CD8-positive, alpha-beta memory T cell (primary cell): ENCODE data around the gene UROC1. TPM values are rescaled to one million over a fixed set of nuclear protein-coding genes. Genes with fewer than 3 reads are reported as not detected.

Experiments used
- CTCF ChIA-PET: fragments of 350-600 bp; sonication (Branson Sonifier 250); formaldehyde crosslinking; loops from one replicate; lab custom pipeline; 2021; ENCODE audit warnings: antibody characterized with exemption; lab: Charles Lee
- POLR2A ChIA-PET: fragments of 350-600 bp; sonication (Branson Sonifier 250); formaldehyde crosslinking; loops from one replicate; lab custom pipeline; 2021; ENCODE audit warnings: antibody characterized with exemption; lab: Charles Lee
- DNase-seq, 5 donors: peaks; one replicate each; pipeline versions ENCODE4 v3.0.0 to v3.0.0-alpha.2; 2020 to 2022; ENCODE audit warnings: mixed read lengths in 1 of 5
- H3K27ac ChIP-seq: one replicate; pipeline ENCODE4 v1.7.0; 2013; ENCODE audit warnings: low read depth, mild to moderate bottlenecking, low read length, moderate library complexity
- H3K27me3 ChIP-seq: 2 replicates; pipeline ENCODE4 v1.7.0; 2013; ENCODE audit warnings: low read length, mild to moderate bottlenecking; ENCODE audit not compliant: insufficient read depth, poor library complexity, severe bottlenecking
- H3K36me3 ChIP-seq: 2 replicates; pipeline ENCODE4 v1.7.0; 2013; ENCODE audit warnings: mild to moderate bottlenecking, low read length, moderate library complexity; ENCODE audit not compliant: insufficient read depth
- H3K4me1 ChIP-seq: 2 replicates; pipeline ENCODE4 v1.7.0; 2013; ENCODE audit warnings: mild to moderate bottlenecking, low read length, moderate library complexity; ENCODE audit not compliant: insufficient read depth
- H3K4me3 ChIP-seq: 2 replicates; pipeline ENCODE4 v1.7.0; 2013; ENCODE audit warnings: mild to moderate bottlenecking, low read length
- H3K9me3 ChIP-seq: 2 replicates; pipeline ENCODE4 v1.7.0; 2013; ENCODE audit warnings: mild to moderate bottlenecking, low read length
- H3K27ac Mint-ChIP-seq, 8 donors: one replicate each; pipeline ENCODE4 v1.8.0; 2020 to 2021; ENCODE audit warnings: mixed read lengths in 8 of 8, mild to moderate bottlenecking in 6 of 8, inconsistent platforms in 3 of 8, moderate library complexity in 3 of 8
- H3K27me3 Mint-ChIP-seq, 2 donors: one replicate each; pipeline ENCODE4 v1.8.0; 2020 to 2021; ENCODE audit warnings: mixed read lengths in 2 of 2, mild to moderate bottlenecking in 1 of 2, moderate library complexity in 1 of 2
- H3K36me3 Mint-ChIP-seq, 3 donors: one replicate each; pipeline ENCODE4 v1.8.0; 2020 to 2021; ENCODE audit warnings: mixed read lengths in 3 of 3, inconsistent platforms in 1 of 3, mild to moderate bottlenecking in 1 of 3
- H3K4me1 Mint-ChIP-seq, 3 donors: one replicate each; pipeline ENCODE4 v1.8.0; 2020 to 2021; ENCODE audit warnings: mixed read lengths in 3 of 3, inconsistent platforms in 1 of 3, mild to moderate bottlenecking in 1 of 3
- H3K4me3 Mint-ChIP-seq, 7 donors: one replicate each; pipeline ENCODE4 v1.8.0; 2020 to 2021; ENCODE audit warnings: mixed read lengths in 7 of 7, mild to moderate bottlenecking in 6 of 7, moderate library complexity in 4 of 7, inconsistent platforms in 2 of 7
- H3K9me3 Mint-ChIP-seq, 5 donors: one replicate each; pipeline ENCODE4 v1.8.0; 2020 to 2022; ENCODE audit warnings: mixed read lengths in 5 of 5, mild to moderate bottlenecking in 3 of 5, moderate library complexity in 2 of 5, inconsistent platforms in 1 of 5
- polyA plus RNA-seq: library from polyadenylated mRNA; unstranded; fragments of 300-500 nt; fragmentation: Illumina TruSeq; gene quantifications from one replicate; pipeline ENCODE4 v1.2.3, GENCODE V29; 2021
- total RNA-seq, 2 experiments: library from RNA; stranded (reverse); gene quantifications; one replicate each; pipeline ENCODE4 v1.2.3, GENCODE V29; 2021

UROC1 gene
- total and polyA plus RNA-seq, 3 experiments from 2014 or later = not detected

GRCh38 chr3:126503701-126504100, 13.9 kb downstream of the UROC1 start:
- no peaks in the 10 kb centered on the region for H3K9me3 Mint-ChIP-seq
- ChIA-PET POLR2A (no interaction called here), CTCF (no interaction called here)
- DNase-seq = no peak
- H3K4me1 Mint-ChIP-seq = peaks cover 0 to 1% (median 0%) of the 10 kb centered on the region in 3 donors
- no peaks in the 10 kb centered on the region for H3K36me3 Mint-ChIP-seq
- Histone ChIP-seq H3K36me3 (no peaks in the 10 kb centered on the region), H3K27ac (no peak overlapping the region), H3K9me3 (no peaks in the 10 kb centered on the region), H3K27me3 (no peaks in the 10 kb centered on the region), H3K4me1 (no peaks in the 10 kb centered on the region), H3K4me3 (no peak overlapping the region)
- H3K27me3 Mint-ChIP-seq = peaks cover 3 to 16% of the 10 kb centered on the region in 2 donors
- H3K4me3 Mint-ChIP-seq = no peak overlapping the region
- no peak overlapping the region for H3K27ac Mint-ChIP-seq

GRCh38 chr3:126502656-126503055, 14.9 kb downstream of the UROC1 start:
- Histone ChIP-seq H3K4me1 (no peaks in the 10 kb centered on the region), H3K27ac (no peak overlapping the region), H3K27me3 (no peaks in the 10 kb centered on the region), H3K9me3 (no peaks in the 10 kb centered on the region), H3K36me3 (no peaks in the 10 kb centered on the region), H3K4me3 (no peak overlapping the region)
- no peak for DNase-seq
- Mint-ChIP-seq H3K9me3 (no peaks in the 10 kb centered on the region), H3K27me3 (peaks cover 3 to 16% of the 10 kb centered on the region in 2 donors), H3K4me3 (no peak overlapping the region), H3K36me3 (no peaks in the 10 kb centered on the region), H3K4me1 (peaks cover 0 to 1% (median 0%) of the 10 kb centered on the region in 3 donors), H3K27ac (no peak overlapping the region)
- CTCF ChIA-PET = no interaction called here
- POLR2A ChIA-PET = no interaction called here

- Mint-ChIP-seq H3K27me3 (peaks cover 3 to 16% of the 10 kb centered on the region in 2 donors), H3K4me3 (no peak overlapping the region), H3K9me3 (no peaks in the 10 kb centered on the region), H3K36me3 (no peaks in the 10 kb centered on the region), H3K27ac (peak overlapping the region in 1 of 8 donors; percentile 7), H3K4me1 (peaks cover 0 to 1% (median 0%) of the 10 kb centered on the region in 3 donors)
- Histone ChIP-seq H3K9me3 (no peaks in the 10 kb centered on the region), H3K27me3 (no peaks in the 10 kb centered on the region), H3K27ac (no peak overlapping the region), H3K4me3 (no peak overlapping the region), H3K36me3 (no peaks in the 10 kb centered on the region), H3K4me1 (no peaks in the 10 kb centered on the region)
- DNase-seq = no peak
- POLR2A ChIA-PET = no interaction called here
- CTCF ChIA-PET = no interaction called here
Observed at GRCh38 chr3:126501736-126502135, 15.8 kb downstream of the UROC1 start.

- H3K36me3 Mint-ChIP-seq = no peaks in the 10 kb centered on the region
- H3K4me3 Mint-ChIP-seq = no peak overlapping the region
- H3K27me3 Mint-ChIP-seq = peaks cover 3 to 13% of the 10 kb centered on the region in 2 donors
- Histone ChIP-seq H3K9me3 (no peaks in the 10 kb centered on the region), H3K27me3 (no peaks in the 10 kb centered on the region), H3K36me3 (no peaks in the 10 kb centered on the region), H3K4me1 (no peaks in the 10 kb centered on the region), H3K27ac (no peak overlapping the region), H3K4me3 (no peak overlapping the region)
- no peaks in the 10 kb centered on the region for H3K9me3 Mint-ChIP-seq
- CTCF ChIA-PET = no interaction called here
- POLR2A ChIA-PET = no interaction called here
- no peak for DNase-seq
- peak overlapping the region in 1 of 8 donors; percentile 47 for H3K27ac Mint-ChIP-seq
- peaks cover 0 to 1% (median 0%) of the 10 kb centered on the region in 3 donors for H3K4me1 Mint-ChIP-seq
Observed at GRCh38 chr3:126501054-126501453, 16.5 kb downstream of the UROC1 start.

- CTCF ChIA-PET = no interaction called here
- POLR2A ChIA-PET = no interaction called here
- peak in 1 of 5 donors; percentile 33 for DNase-seq
Observed at GRCh38 chr3:126500016-126500415, 17.6 kb downstream of the UROC1 start.

GRCh38 chr3:126499401-126499800, 18.2 kb downstream of the UROC1 start:
- peak in 1 of 5 donors; percentile 29 for DNase-seq
- no peaks in the 10 kb centered on the region for H3K4me1 ChIP-seq
- peaks cover 0 to 1% (median under 1%) of the 10 kb centered on the region in 3 donors for H3K4me1 Mint-ChIP-seq
- ChIA-PET CTCF (no interaction called here), POLR2A (no interaction called here)
- no peaks in the 10 kb centered on the region for H3K36me3 Mint-ChIP-seq
- H3K27ac Mint-ChIP-seq = no peak overlapping the region
- H3K27me3 ChIP-seq = no peaks in the 10 kb centered on the region
- no peak overlapping the region for H3K27ac ChIP-seq
- H3K9me3 ChIP-seq = no peaks in the 10 kb centered on the region
- no peaks in the 10 kb centered on the region for H3K9me3 Mint-ChIP-seq
- H3K36me3 ChIP-seq = no peaks in the 10 kb centered on the region
- no peak overlapping the region for H3K4me3 Mint-ChIP-seq
- H3K4me3 ChIP-seq = no peak overlapping the region
- peaks cover under 1% of the 10 kb centered on the region in 2 donors for H3K27me3 Mint-ChIP-seq

More at GRCh38 chr3:126500016-126500415, 17.6 kb downstream of the UROC1 start:
- Mint-ChIP-seq H3K9me3 (no peaks in the 10 kb centered on the region), H3K4me3 (no peak overlapping the region), H3K4me1 (peaks cover 0 to 1% (median 0%) of the 10 kb centered on the region in 3 donors), H3K36me3 (no peaks in the 10 kb centered on the region), H3K27ac (no peak overlapping the region), H3K27me3 (peaks cover 3 to 6% of the 10 kb centered on the region in 2 donors)
- no peaks in the 10 kb centered on the region for H3K9me3 ChIP-seq
- no peaks in the 10 kb centered on the region for H3K27me3 ChIP-seq
- no peaks in the 10 kb centered on the region for H3K36me3 ChIP-seq
- H3K27ac ChIP-seq = no peak overlapping the region
- no peak overlapping the region for H3K4me3 ChIP-seq
- no peaks in the 10 kb centered on the region for H3K4me1 ChIP-seq

GRCh38 chr3:126498929-126499328, 18.6 kb downstream of the UROC1 start:
- no peaks in the 10 kb centered on the region for H3K4me1 ChIP-seq
- H3K4me3 Mint-ChIP-seq = no peak overlapping the region
- no peaks in the 10 kb centered on the region for H3K9me3 Mint-ChIP-seq
- ChIA-PET CTCF (no interaction called here), POLR2A (no interaction called here)
- peak overlapping the region in 1 of 8 donors; percentile 45 for H3K27ac Mint-ChIP-seq
- no peaks in the 10 kb centered on the region for H3K36me3 ChIP-seq
- H3K27me3 ChIP-seq = no peaks in the 10 kb centered on the region
- DNase-seq = peak in 1 of 5 donors; percentile 28
- no peak overlapping the region for H3K27ac ChIP-seq
- H3K4me1 Mint-ChIP-seq = peaks cover 0 to 4% (median 4%) of the 10 kb centered on the region in 3 donors
- no peaks in the 10 kb centered on the region for H3K9me3 ChIP-seq
- H3K36me3 Mint-ChIP-seq = no peaks in the 10 kb centered on the region
- H3K27me3 Mint-ChIP-seq = no peaks in the 10 kb centered on the region
- no peak overlapping the region for H3K4me3 ChIP-seq

GRCh38 chr3:126498461-126498860, 19.1 kb downstream of the UROC1 start:
- peaks cover 0 to 4% (median 4%) of the 10 kb centered on the region in 3 donors for H3K4me1 Mint-ChIP-seq
- no peak overlapping the region for H3K4me3 Mint-ChIP-seq
- DNase-seq = no peak
- no peaks in the 10 kb centered on the region for H3K36me3 ChIP-seq
- H3K27me3 ChIP-seq = no peaks in the 10 kb centered on the region
- CTCF ChIA-PET = no interaction called here
- POLR2A ChIA-PET = no interaction called here
- no peak overlapping the region for H3K4me3 ChIP-seq
- no peaks in the 10 kb centered on the region for H3K36me3 Mint-ChIP-seq
- peak overlapping the region in 1 of 8 donors; percentile 33 for H3K27ac Mint-ChIP-seq
- no peaks in the 10 kb centered on the region for H3K9me3 ChIP-seq
- no peaks in the 10 kb centered on the region for H3K27me3 Mint-ChIP-seq
- H3K27ac ChIP-seq = no peak overlapping the region
- H3K4me1 ChIP-seq = no peaks in the 10 kb centered on the region
- no peaks in the 10 kb centered on the region for H3K9me3 Mint-ChIP-seq
